HCT116 (cell line): ENCODE results near the gene DDOST. TPM values are rescaled to one million over a fixed set of nuclear protein-coding genes. Genes with fewer than 3 reads are reported as not detected.
A peak's percentile ranks its signal among the peaks of the same experiment; 100 is the strongest.

ENCODE experiments used
- ATAC-seq: fragments of 200-7000 bp; cut with Tn5 transposase; 2 replicates; pipeline ENCODE4 v1.9.1; 2020; ENCODE audit warnings: mild to moderate bottlenecking, moderate library complexity
- BruUV-seq: library from RNA; stranded (reverse); fragments of 400-500 nt; replicated peaks from 2 replicates; lab custom pipeline; 2021; lab: Mats Ljungman, UMichigan
- CTCF ChIA-PET: fragments of 300-600 bp; sonication (Branson Sonifier 250); formaldehyde crosslinking; loops from one replicate; lab custom pipeline; 2021; ENCODE audit warnings: antibody characterized with exemption; lab: Charles Lee
- POLR2A ChIA-PET: fragments of 300-600, 350-600 bp; sonication (Branson Sonifier 250); formaldehyde crosslinking; loops from one replicate; lab custom pipeline; 2021; ENCODE audit warnings: antibody characterized with exemption; lab: Charles Lee
- RAD21 ChIA-PET, 2 experiments: fragments of 300-600 bp; sonication (Branson Sonifier 250); formaldehyde crosslinking; loops; one replicate each; lab custom pipeline; 2023; ENCODE audit warnings: low total read pairs in 2 of 2; ENCODE audit not compliant: uncharacterized antibody in 2 of 2, unreplicated experiment in 2 of 2, low non-redundant PET in 1 of 2; lab: Charles Lee
- DNase-seq: peaks from one replicate; pipeline ENCODE4 v3.0.0-alpha.2; 2010; ENCODE audit warnings: low read depth, low spot score
- H2AFZ ChIP-seq: fragments of 200-600 bp; shearing (Covaris generic), sonication (generic); 2 replicates; pipeline ENCODE4 v1.6.1; 2017; ENCODE audit warnings: low read depth, mixed run types, mixed read lengths, antibody characterized with exemption, low read length; ENCODE audit not compliant: poor library complexity, severe bottlenecking
- H3K27ac ChIP-seq: 2 replicates; pipeline ENCODE4 v1.5.1; 2012; ENCODE audit warnings: low read depth, low read length
- H3K27me3 ChIP-seq: fragments of 200-600 bp; sonication (generic); 2 replicates; pipeline ENCODE4 v1.6.1; 2016; ENCODE audit warnings: mixed run types, low read length, mixed read lengths; ENCODE audit not compliant: insufficient read depth
- H3K36me3 ChIP-seq, 2 experiments: fragments of 200-500 bp in 1 of 2; fragments of 200-600 bp in 1 of 2; sonication (Bioruptor generic) in 1 of 2; sonication (generic) in 1 of 2; 2 replicates each; pipeline versions ENCODE4 v1.5.1 to v1.6.1; 2014 to 2016; ENCODE audit warnings: low read length in 2 of 2, inconsistent platforms in 1 of 2, mixed read lengths in 1 of 2, mixed run types in 1 of 2; ENCODE audit not compliant: insufficient read depth in 2 of 2, control insufficient read depth in 1 of 2
- H3K4me1 ChIP-seq, 2 experiments: fragments of 200-600 bp in 1 of 2; sonication (generic) in 1 of 2; 2 replicates each; pipeline versions ENCODE4 v1.5.1 to v1.6.1; 2012 to 2017; ENCODE audit warnings: low read length in 2 of 2, inconsistent platforms in 1 of 2, mild to moderate bottlenecking in 1 of 2, mixed read lengths in 1 of 2, mixed run types in 1 of 2, moderate library complexity in 1 of 2; ENCODE audit not compliant: insufficient read depth in 2 of 2, control insufficient read depth in 1 of 2
- H3K4me2 ChIP-seq: fragments of 200-600 bp; sonication (generic); 2 replicates; pipeline ENCODE4 v1.6.1; 2017; ENCODE audit warnings: mixed run types, low read length, mixed read lengths
- H3K4me3 ChIP-seq, 2 experiments: fragments of 200-600 bp in 1 of 2; sonication (generic) in 1 of 2; replicated peaks in 1 of 2; 2 replicates each; pipeline ENCODE4 v1.5.1; 2011 to 2016; ENCODE audit warnings: low read length in 2 of 2, control low read depth in 1 of 2, low read depth in 1 of 2, mild to moderate bottlenecking in 1 of 2, mixed read lengths in 1 of 2, mixed run types in 1 of 2
- H3K79me2 ChIP-seq: fragments of 200-600 bp; sonication (generic); 2 replicates; pipeline ENCODE4 v1.6.1; 2017; ENCODE audit warnings: mild to moderate bottlenecking, mixed run types, low read length, moderate library complexity, mixed read lengths; ENCODE audit not compliant: insufficient read depth
- H3K9ac ChIP-seq: fragments of 200-600 bp; sonication (generic); 2 replicates; pipeline ENCODE4 v1.6.1; 2016; ENCODE audit warnings: low read length, mixed read lengths
- H3K9me2 ChIP-seq: fragments of 200-600 bp; sonication (generic), shearing (Covaris generic); 2 replicates; pipeline ENCODE4 v1.6.1; 2017; ENCODE audit warnings: mixed run types, mild to moderate bottlenecking, moderate library complexity; ENCODE audit not compliant: insufficient read depth
- H3K9me3 ChIP-seq, 2 experiments: fragments of 200-500 bp in 1 of 2; fragments of 200-600 bp in 1 of 2; sonication (Bioruptor generic) in 1 of 2; sonication (generic) in 1 of 2; 2 replicates each; pipeline ENCODE4 v1.6.1; 2014 to 2017; ENCODE audit warnings: low read length in 2 of 2, mixed read lengths in 2 of 2, inconsistent platforms in 1 of 2, low read depth in 1 of 2, mild to moderate bottlenecking in 1 of 2, mixed run types in 1 of 2, moderate library complexity in 1 of 2; ENCODE audit not compliant: control insufficient read depth in 1 of 2, insufficient read depth in 1 of 2
- H4K20me1 ChIP-seq: fragments of 200-600 bp; sonication (generic), shearing (Covaris generic); 2 replicates; pipeline ENCODE4 v1.6.1; 2017; ENCODE audit warnings: mixed run types, mild to moderate bottlenecking, moderate library complexity; ENCODE audit not compliant: insufficient read depth
- CBX3 ChIP-seq: IDR thresholded peaks from 2 replicates; pipeline ENCODE4 v1.6.1; 2012; ENCODE audit warnings: low read depth
- CEBPB ChIP-seq: IDR thresholded peaks from 2 replicates; pipeline ENCODE4 v1.6.1; 2012; ENCODE audit warnings: low read depth
- EGR1 ChIP-seq: IDR thresholded peaks from 2 replicates; pipeline ENCODE4 v1.6.1; 2012; ENCODE audit warnings: low read depth
- ELF1 ChIP-seq: IDR thresholded peaks from 2 replicates; pipeline ENCODE4 v1.6.1; 2012; ENCODE audit warnings: low read depth, borderline replicate concordance
- EZH2 ChIP-seq: fragments of 200-600 bp; sonication (generic); IDR thresholded peaks from 2 replicates; pipeline ENCODE4 v1.6.1; 2017; ENCODE audit warnings: antibody characterized with exemption, mixed run types
- EZH2phosphoT487 ChIP-seq: fragments of 200-600 bp; IDR thresholded peaks from 2 replicates; pipeline ENCODE4 v1.6.1; 2018; ENCODE audit warnings: antibody characterized with exemption, borderline replicate concordance
- JUND ChIP-seq: IDR thresholded peaks from 2 replicates; pipeline ENCODE4 v1.6.1; 2012
- MAX ChIP-seq: IDR thresholded peaks from 2 replicates; pipeline ENCODE4 v1.6.1; 2012
- POLR2A ChIP-seq: IDR thresholded peaks from 2 replicates; pipeline ENCODE4 v1.7.0; 2011; ENCODE audit warnings: borderline replicate concordance; ENCODE audit not compliant: insufficient read depth, insufficient read length; ENCODE audit errors: extremely low read depth
- POLR2AphosphoS5 ChIP-seq: IDR thresholded peaks from 2 replicates; pipeline ENCODE4 v1.6.1; 2011; ENCODE audit warnings: mild to moderate bottlenecking, low read depth, low read length, moderate library complexity
- RAD21 ChIP-seq: IDR thresholded peaks from 2 replicates; pipeline ENCODE4 v1.6.1; 2012; ENCODE audit warnings: low read depth, mild to moderate bottlenecking
- SIN3A ChIP-seq: IDR thresholded peaks from 2 replicates; pipeline ENCODE4 v1.6.1; 2012; ENCODE audit warnings: low read depth
- SP1 ChIP-seq: IDR thresholded peaks from 2 replicates; pipeline ENCODE4 v1.6.1; 2012; ENCODE audit warnings: low read depth
- SRF ChIP-seq: IDR thresholded peaks from 2 replicates; pipeline ENCODE4 v1.6.1; 2012; ENCODE audit warnings: low read depth
- TCF7L2 ChIP-seq: IDR thresholded peaks from 2 replicates; pipeline ENCODE4 v1.7.0; 2011; ENCODE audit warnings: borderline replicate concordance, inconsistent platforms; ENCODE audit not compliant: insufficient read depth, insufficient read length; ENCODE audit errors: extremely low read depth
- YY1 ChIP-seq: IDR thresholded peaks from 2 replicates; pipeline ENCODE4 v1.6.1; 2011; ENCODE audit warnings: low read length, low read depth, moderate library complexity, mild to moderate bottlenecking; ENCODE audit not compliant: insufficient replicate concordance; ENCODE audit errors: extremely low read depth
- intact Hi-C: fragments of 100-400 bp; cut with micrococcal nuclease; formaldehyde crosslinking; loops from 2 replicates; pipeline ENCODE4 v1.10.0; 2022
- total RNA-seq: library from RNA; stranded (reverse); gene quantifications from one replicate; pipeline ENCODE4 v1.2.1, GENCODE V29; 2021; ENCODE audit not compliant: unreplicated experiment
- TF ChIP-seq, protein P1 (sequence below): IDR thresholded peaks from 2 replicates; pipeline ENCODE4 v1.6.1; 2012
- TF ChIP-seq, protein P2 (sequence below), 3 experiments: fragments of 200-600 bp in 1 of 3; sonication (generic) in 1 of 3; IDR thresholded peaks in 2 of 3; conservative IDR thresholded peaks in 1 of 3; 2 replicates each; pipeline ENCODE4 v1.5.1; 2012 to 2017; ENCODE audit warnings: low read depth in 2 of 3, low read length in 2 of 3, antibody characterized with exemption in 1 of 3, borderline replicate concordance in 1 of 3, control low read depth in 1 of 3, mild to moderate bottlenecking in 1 of 3, mixed read lengths in 1 of 3, mixed run types in 1 of 3, moderate library complexity in 1 of 3; ENCODE audit not compliant: insufficient read depth in 1 of 3

Gene DDOST
- total RNA-seq, 1 experiment from 2014 or later = 387 TPM

GRCh38 chr1:20661207-20662109 is at the start of gene DDOST (continued):
- peak; percentile 88 for TF ChIP-seq MAX
- peak; percentile 97 for TF ChIP-seq SP1
- TF ChIP-seq EGR1 = peak; percentile 64
- peak; percentile 83 for TF ChIP-seq YY1

DNA sequence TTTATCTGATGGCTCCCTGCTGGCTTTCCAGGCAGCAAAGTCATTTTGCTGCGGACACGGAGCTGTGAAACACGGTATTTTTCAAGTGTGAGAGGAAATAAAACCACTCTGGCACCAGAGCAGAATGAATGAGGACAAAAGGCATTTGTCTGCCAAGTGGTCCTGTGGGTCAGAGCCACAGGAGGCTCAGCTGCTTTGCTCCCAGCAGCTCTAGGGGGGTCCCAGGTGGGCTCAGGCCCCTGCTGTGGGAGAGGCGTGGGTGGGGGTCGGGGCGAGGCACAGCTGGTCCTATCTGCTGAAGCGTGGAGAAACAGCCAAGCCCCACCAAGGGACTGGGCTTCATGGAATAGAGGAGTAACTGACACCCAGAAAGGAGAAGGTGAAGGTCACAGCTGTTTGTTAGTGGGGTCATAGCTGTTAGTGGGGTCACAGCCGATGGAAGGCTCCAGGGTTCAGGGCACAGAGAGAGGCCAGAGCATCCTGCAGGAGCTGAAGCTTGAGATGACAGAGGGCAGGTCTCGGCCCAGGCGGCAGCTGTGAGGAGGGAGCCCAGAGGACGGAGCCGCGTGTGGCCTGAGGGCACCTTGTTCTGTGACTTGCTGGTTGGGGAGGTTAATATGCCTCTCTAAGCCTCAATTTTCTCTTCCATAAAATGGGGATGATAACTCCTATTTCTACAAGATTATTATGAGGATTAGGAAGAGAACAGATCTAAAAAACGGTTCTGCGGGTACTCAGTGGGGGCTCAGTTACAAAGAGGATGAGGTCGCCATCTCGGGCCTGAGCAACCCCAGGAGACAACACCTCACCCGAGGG is 49.5 kb upstream of the DDOST start:
- ChIA-PET POLR2A (no interaction called here), CTCF (no interaction called here)
- DNase-seq = no peak
- H3K27me3 ChIP-seq = no peaks in the 10 kb centered on the region
- no peak overlapping the region for H3K4me3 ChIP-seq
- H3K9me3 ChIP-seq = no peaks in the 10 kb centered on the region
- H2AFZ ChIP-seq = no peak overlapping the region
- no peak for TF ChIP-seq ELF1
- TF ChIP-seq JUND = no peak
- no peak for TF ChIP-seq POLR2AphosphoS5
- TF ChIP-seq, protein P1, sequence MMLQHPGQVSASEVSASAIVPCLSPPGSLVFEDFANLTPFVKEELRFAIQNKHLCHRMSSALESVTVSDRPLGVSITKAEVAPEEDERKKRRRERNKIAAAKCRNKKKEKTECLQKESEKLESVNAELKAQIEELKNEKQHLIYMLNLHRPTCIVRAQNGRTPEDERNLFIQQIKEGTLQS = no peak
- TF ChIP-seq EGR1 = no peak
- TF ChIP-seq EZH2 = no peak
- TF ChIP-seq POLR2A = no peak
- TF ChIP-seq, protein P2, sequence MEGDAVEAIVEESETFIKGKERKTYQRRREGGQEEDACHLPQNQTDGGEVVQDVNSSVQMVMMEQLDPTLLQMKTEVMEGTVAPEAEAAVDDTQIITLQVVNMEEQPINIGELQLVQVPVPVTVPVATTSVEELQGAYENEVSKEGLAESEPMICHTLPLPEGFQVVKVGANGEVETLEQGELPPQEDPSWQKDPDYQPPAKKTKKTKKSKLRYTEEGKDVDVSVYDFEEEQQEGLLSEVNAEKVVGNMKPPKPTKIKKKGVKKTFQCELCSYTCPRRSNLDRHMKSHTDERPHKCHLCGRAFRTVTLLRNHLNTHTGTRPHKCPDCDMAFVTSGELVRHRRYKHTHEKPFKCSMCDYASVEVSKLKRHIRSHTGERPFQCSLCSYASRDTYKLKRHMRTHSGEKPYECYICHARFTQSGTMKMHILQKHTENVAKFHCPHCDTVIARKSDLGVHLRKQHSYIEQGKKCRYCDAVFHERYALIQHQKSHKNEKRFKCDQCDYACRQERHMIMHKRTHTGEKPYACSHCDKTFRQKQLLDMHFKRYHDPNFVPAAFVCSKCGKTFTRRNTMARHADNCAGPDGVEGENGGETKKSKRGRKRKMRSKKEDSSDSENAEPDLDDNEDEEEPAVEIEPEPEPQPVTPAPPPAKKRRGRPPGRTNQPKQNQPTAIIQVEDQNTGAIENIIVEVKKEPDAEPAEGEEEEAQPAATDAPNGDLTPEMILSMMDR (IDR thresholded peaks at IDR 0.05 in 2 of 3, conservative IDR thresholded peaks at IDR 0.05 in 1 of 3; ENCODE audit: borderline replicate concordance in 1 of 3, insufficient read depth in 1 of 3, low read depth in 2 of 3, low read length in 2 of 3) = no peak
- no peak for TF ChIP-seq CBX3
- no peak for TF ChIP-seq MAX
- no peak for TF ChIP-seq SP1
- TF ChIP-seq SIN3A = no peak
- no peak for TF ChIP-seq TCF7L2
- TF ChIP-seq SRF = no peak
- TF ChIP-seq YY1 = no peak
- no peak for TF ChIP-seq CEBPB
- TF ChIP-seq RAD21 = no peak
- no peak for TF ChIP-seq EZH2phosphoT487
- TF ChIP-seq, all 23 proteins: peak for 0
- intact Hi-C loops = no loop called here
- H4K20me1 ChIP-seq = no peaks in the 10 kb centered on the region
- H3K79me2 ChIP-seq = no peaks in the 10 kb centered on the region
- no TSS peak for BruUV-seq
- RAD21 ChIA-PET = no interaction called here
- no peak overlapping the region for H3K27ac ChIP-seq
- H3K4me1 ChIP-seq = no peaks in the 10 kb centered on the region
- ATAC-seq = no peak
- no peaks in the 10 kb centered on the region for H3K9me2 ChIP-seq
- no peak overlapping the region for H3K9ac ChIP-seq
- no peaks in the 10 kb centered on the region for H3K36me3 ChIP-seq
- no peak overlapping the region for H3K4me2 ChIP-seq
